Gastroesophageal sphincter (tissue), 4 donors: ENCODE results near the gene ASB15. TPM values are rescaled to one million over a fixed set of nuclear protein-coding genes. Genes with fewer than 3 reads are reported as not detected.

ENCODE experiments used
- ATAC-seq: fragments of 150-250 bp; one replicate; pipeline ENCODE4 v1.9.1; 2016; ENCODE audit warnings: mild to moderate bottlenecking, moderate library complexity
- H3K27ac ChIP-seq, 4 donors: fragments of 200-600 bp; sonication (generic) in 3 of 4; 1 replicate in 3 of 4; 2 replicates in 1 of 4; pipeline ENCODE4 v1.5.1; 2016 to 2019
- H3K27me3 ChIP-seq: fragments of 200-600 bp; sonication (generic); one replicate; pipeline ENCODE4 v1.5.1; 2019
- H3K36me3 ChIP-seq, 2 donors: fragments of 200-600 bp; sonication (generic); one replicate each; pipeline ENCODE4 v1.5.1; 2019; ENCODE audit warnings: control low read depth in 1 of 2
- H3K4me1 ChIP-seq, 3 donors: fragments of 200-600 bp; sonication (generic); 1 replicate in 2 of 3; 2 replicates in 1 of 3; pipeline ENCODE4 v1.5.1; 2016 to 2019; ENCODE audit warnings: control low read depth in 2 of 3
- H3K4me3 ChIP-seq, 2 donors: fragments of 200-600 bp; sonication (generic); one replicate each; pipeline ENCODE4 v1.5.1; 2019; ENCODE audit warnings: mild to moderate bottlenecking in 1 of 2, moderate library complexity in 1 of 2
- H3K9me3 ChIP-seq, 3 donors: fragments of 200-600 bp; sonication (generic); one replicate each; pipeline ENCODE4 v1.5.1; 2017 to 2019; ENCODE audit warnings: control low read depth in 2 of 3
- CTCF ChIP-seq, 4 experiments: fragments of 200-600 bp in 2 of 4; fragments of 450-650 bp in 2 of 4; sonication (generic) in 1 of 4; IDR thresholded peaks; one replicate each; pipeline ENCODE4 v1.5.1; 2017 to 2019; ENCODE audit warnings: antibody characterized with exemption in 4 of 4, mild to moderate bottlenecking in 2 of 4, moderate library complexity in 2 of 4
- EP300 ChIP-seq: sonication (generic); formaldehyde crosslinking; IDR thresholded peaks from one replicate; pipeline ENCODE4 v1.6.1; 2017; ENCODE audit warnings: antibody characterized with exemption, mild to moderate bottlenecking
- POLR2A ChIP-seq, 2 donors: fragments of 450-650 bp; IDR thresholded peaks; one replicate each; pipeline ENCODE4 v1.6.1; 2017; ENCODE audit warnings: antibody characterized with exemption in 2 of 2, mild to moderate bottlenecking in 2 of 2, moderate library complexity in 1 of 2
- POLR2AphosphoS5 ChIP-seq: sonication (generic); formaldehyde crosslinking; IDR thresholded peaks from one replicate; pipeline ENCODE4 v1.6.1; 2017; ENCODE audit warnings: antibody characterized with exemption
- WGBS, 2 donors: methylation state at CpG; one replicate each; pipeline ENCODE4 v1.1.5; 2018; ENCODE audit warnings: low coverage in 1 of 2; 5-methylcytosine and 5-hydroxymethylcytosine counted together
- total RNA-seq, 4 donors: library from RNA; depleted of rRNA; stranded (reverse); fragments of >200 nt; gene quantifications; one replicate each; pipeline ENCODE4 v1.1.0, GENCODE V29; 2016

Gene ASB15
- total RNA-seq, 4 donors from 2014 or later: not detected

GRCh38 chr7:123637878-123638277, 36.3 kb downstream of the ASB15 start:
- Histone ChIP-seq H3K4me1 (no peaks in the 10 kb centered on the region), H3K27me3 (peaks cover 5% of the 10 kb centered on the region), H3K9me3 (no peaks in the 10 kb centered on the region), H3K36me3 (no peaks in the 10 kb centered on the region), H3K4me3 (no peak overlapping the region), H3K27ac (no peak overlapping the region)
- 72 to 90% methylated on average over 2 of the region's 2 CpGs for WGBS, 2 donors
- TF ChIP-seq POLR2AphosphoS5 (no peak), POLR2A (IDR thresholded peaks at IDR 0.05) (no peak), EP300 (no peak), CTCF (IDR thresholded peaks at IDR 0.05) (no peak)
- no peak for ATAC-seq

DNA sequence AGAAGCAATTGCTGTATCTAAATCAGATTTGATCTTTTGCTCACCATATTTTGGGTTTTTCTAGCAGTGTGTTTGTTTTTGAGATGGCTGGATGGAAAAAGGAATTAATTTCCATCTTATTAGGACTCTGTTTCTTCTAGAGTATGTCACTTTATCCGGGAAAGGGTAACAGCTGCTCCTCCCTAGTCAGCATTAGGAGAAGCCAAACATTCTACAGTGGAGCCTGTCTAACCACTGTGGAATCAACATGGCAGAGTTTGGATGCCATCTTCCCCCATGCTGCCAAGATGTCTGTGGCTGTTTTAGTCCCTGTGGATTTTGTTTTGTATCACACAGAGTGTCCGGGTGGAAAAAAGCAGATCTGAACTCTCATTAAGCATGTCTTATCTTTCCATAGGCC, 38.0 kb downstream of the ASB15 start:
- Histone ChIP-seq H3K9me3 (no peaks in the 10 kb centered on the region), H3K27me3 (peaks cover 5% of the 10 kb centered on the region), H3K4me1 (peaks cover 0 to 14% (median 0%) of the 10 kb centered on the region in 3 donors), H3K27ac (no peak overlapping the region), H3K36me3 (no peaks in the 10 kb centered on the region), H3K4me3 (no peak overlapping the region)
- 76 to 81% methylated on average over 2 of the region's 2 CpGs for WGBS, 2 donors
- TF ChIP-seq CTCF (IDR thresholded peaks at IDR 0.05) (no peak), POLR2AphosphoS5 (no peak), EP300 (no peak), POLR2A (IDR thresholded peaks at IDR 0.05) (no peak)
- no peak for ATAC-seq

DNA sequence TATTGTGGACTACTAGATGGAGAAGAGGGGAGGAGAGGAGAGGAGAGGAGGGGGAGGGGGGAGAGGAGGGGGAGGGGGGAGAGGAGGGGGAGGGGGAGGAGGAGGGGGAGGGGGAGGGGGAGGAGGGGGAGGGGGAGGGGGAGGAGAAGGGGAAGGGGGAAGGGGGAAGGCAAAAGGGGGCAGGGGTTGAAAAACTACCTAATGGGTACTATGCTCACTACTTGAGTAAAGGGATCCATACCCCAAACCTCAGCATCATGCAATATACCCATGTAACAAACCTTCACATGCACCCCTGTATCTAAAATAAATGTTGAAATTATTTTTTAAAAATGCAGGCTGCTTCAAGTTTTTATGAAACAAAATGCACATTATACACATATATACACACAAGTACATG, 39.0 kb downstream of the ASB15 start:
- no peak overlapping the region for H3K4me3 ChIP-seq
- H3K27ac ChIP-seq: no peak overlapping the region
- TF ChIP-seq EP300 (no peak), POLR2A (IDR thresholded peaks at IDR 0.05) (no peak)
- peaks cover 0 to 14% (median 2%) of the 10 kb centered on the region in 3 donors for H3K4me1 ChIP-seq
- H3K36me3 ChIP-seq: no peaks in the 10 kb centered on the region
- no peak for ATAC-seq
- H3K27me3 ChIP-seq: peaks cover 5% of the 10 kb centered on the region
- no peaks in the 10 kb centered on the region for H3K9me3 ChIP-seq

DNA sequence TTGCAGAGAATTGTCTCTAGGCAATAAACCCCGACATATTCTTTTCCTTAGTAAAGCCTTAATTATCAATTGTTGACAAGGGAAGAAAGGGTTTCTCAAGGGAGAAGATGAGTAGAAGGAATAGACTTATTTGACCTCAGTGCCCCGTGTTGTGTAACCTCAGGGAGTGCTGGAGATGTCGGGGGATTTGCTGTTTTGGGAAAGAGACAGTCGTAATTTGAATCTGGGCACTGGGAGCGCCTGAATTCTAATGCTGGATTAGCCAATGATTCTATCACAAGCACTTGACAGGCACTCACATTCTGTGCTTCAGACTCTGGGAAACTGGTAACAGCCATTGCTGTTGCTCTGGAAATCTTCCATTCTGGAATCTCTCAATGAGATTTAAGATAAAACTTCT, 40.3 kb downstream of the ASB15 start:
- Histone ChIP-seq H3K36me3 (no peaks in the 10 kb centered on the region), H3K27me3 (peaks cover 5% of the 10 kb centered on the region), H3K4me1 (peaks cover 0 to 14% (median 2%) of the 10 kb centered on the region in 3 donors), H3K27ac (no peak overlapping the region), H3K4me3 (no peak overlapping the region), H3K9me3 (no peaks in the 10 kb centered on the region)
- 75 to 87% methylated on average over 4 to 5 of the region's 5 CpGs for WGBS, 2 donors
- ATAC-seq: no peak
- TF ChIP-seq POLR2AphosphoS5: no peak
- TF ChIP-seq POLR2A (IDR thresholded peaks at IDR 0.05): no peak
- no peak for TF ChIP-seq CTCF (IDR thresholded peaks at IDR 0.05)
- TF ChIP-seq EP300: no peak

DNA sequence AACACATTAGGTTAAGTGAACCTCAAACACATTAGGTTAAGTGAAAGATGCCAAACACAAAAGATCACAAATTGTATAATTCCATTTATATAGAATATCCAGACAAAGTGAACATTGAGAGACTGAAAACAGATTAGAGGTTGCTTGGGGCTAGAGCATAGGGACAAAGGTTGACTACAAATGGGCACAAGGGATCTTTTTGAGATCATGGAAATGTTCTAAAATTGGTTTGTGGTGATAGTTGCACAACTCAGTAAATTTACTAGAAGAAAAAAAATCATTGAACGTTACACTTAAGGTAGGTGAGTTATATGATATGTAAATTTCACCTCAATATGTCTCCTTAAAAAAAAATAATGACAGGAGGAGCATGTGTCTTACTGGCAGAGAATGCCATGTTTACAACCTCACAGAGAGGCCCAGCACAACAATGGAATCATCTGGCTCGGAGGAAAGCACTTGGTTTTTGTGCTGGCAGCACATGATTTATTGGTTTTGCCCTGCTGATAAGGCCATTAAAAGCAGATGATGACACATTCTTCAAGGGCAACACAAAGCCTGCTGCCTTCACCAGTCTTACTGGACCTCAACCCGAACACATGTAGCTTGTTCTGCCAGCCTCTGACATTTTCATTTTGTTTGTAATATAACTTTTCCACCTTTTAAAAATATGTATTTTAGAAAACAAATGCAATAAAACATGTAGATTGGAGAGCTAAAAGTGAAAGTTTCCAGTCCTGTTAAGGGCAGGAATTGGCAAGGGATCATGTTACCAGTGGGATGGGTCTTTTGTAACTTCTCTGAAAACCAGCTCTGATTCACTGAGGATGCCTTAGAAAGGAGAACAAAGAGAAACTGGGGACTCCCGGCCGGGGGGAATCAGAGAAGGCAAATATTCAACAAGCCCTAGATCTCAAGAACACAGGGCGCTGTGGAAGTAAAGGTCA, 42.1 kb downstream of the ASB15 start:
- no peak for TF ChIP-seq POLR2AphosphoS5
- no peak for TF ChIP-seq CTCF (IDR thresholded peaks at IDR 0.05)
- no peak for TF ChIP-seq EP300
- TF ChIP-seq POLR2A (IDR thresholded peaks at IDR 0.05): no peak
- peak; percentile 66 for ATAC-seq
- no peaks in the 10 kb centered on the region for H3K9me3 ChIP-seq
- no peak overlapping the region for H3K4me3 ChIP-seq
- H3K4me1 ChIP-seq: peaks cover 0 to 14% (median 2%) of the 10 kb centered on the region in 3 donors
- H3K36me3 ChIP-seq: no peaks in the 10 kb centered on the region
- WGBS, 2 donors: 21 to 23% methylated on average over 6 of the region's 6 CpGs
- H3K27me3 ChIP-seq: no peaks in the 10 kb centered on the region
- peak overlapping the region in 1 of 4 donors; percentile 33 for H3K27ac ChIP-seq
